Parathyroid adenoma (tissue), 2 donors: ENCODE measurements around the gene SERPINB6.

Experiments used
- H2AFZ ChIP-seq: fragments of 300-600 bp; sonication (generic); one replicate; pipeline ENCODE4 v1.7.0; 2017; ENCODE audit warnings: antibody characterized with exemption, mild to moderate bottlenecking
- H3K27ac ChIP-seq: fragments of 300-600 bp; sonication (generic); one replicate; pipeline ENCODE4 v1.7.0; 2017
- H3K27me3 ChIP-seq: fragments of 300-600 bp; sonication (generic); one replicate; pipeline ENCODE4 v1.7.0; 2017; ENCODE audit warnings: low read length; ENCODE audit not compliant: control insufficient read depth, insufficient read depth
- H3K36me3 ChIP-seq: fragments of 300-600 bp; sonication (generic); one replicate; pipeline ENCODE4 v1.7.0; 2017; ENCODE audit warnings: low read length; ENCODE audit not compliant: control insufficient read depth, insufficient read depth
- H3K4me1 ChIP-seq: fragments of 300-600 bp; sonication (generic); one replicate; pipeline ENCODE4 v1.7.0; 2017; ENCODE audit warnings: control low read depth
- H3K4me2 ChIP-seq: fragments of 300-600 bp; sonication (generic); one replicate; pipeline ENCODE4 v1.7.0; 2017; ENCODE audit warnings: low read length
- H3K4me3 ChIP-seq: fragments of 300-600 bp; sonication (generic); one replicate; pipeline ENCODE4 v1.7.0; 2017; ENCODE audit warnings: low read depth, low read length
- H3K79me2 ChIP-seq: fragments of 300-600 bp; sonication (generic); one replicate; pipeline ENCODE4 v1.7.0; 2017; ENCODE audit warnings: control low read depth
- H3K9ac ChIP-seq: fragments of 300-600 bp; sonication (generic); one replicate; pipeline ENCODE4 v1.7.0; 2017; ENCODE audit warnings: mild to moderate bottlenecking
- H3K9me3 ChIP-seq: fragments of 300-600 bp; sonication (generic); one replicate; pipeline ENCODE4 v1.7.0; 2017; ENCODE audit warnings: low read length; ENCODE audit not compliant: control insufficient read depth
- CTCF ChIP-seq: fragments of 300-600 bp; sonication (generic); IDR thresholded peaks from one replicate; pipeline ENCODE4 v1.7.0; 2017; ENCODE audit warnings: antibody characterized with exemption, mild to moderate bottlenecking
- donor health status: primary hyperparathyroidism.

The SERPINB6 gene

GRCh38 chr6:2948228-2949025, 22.9 kb downstream of the SERPINB6 start:
- Histone ChIP-seq H3K9ac (no peak overlapping the region), H3K27ac (no peak overlapping the region), H3K4me3 (no peak overlapping the region), H3K79me2 (peaks cover 4% of the 10 kb centered on the region), H3K4me1 (peaks cover 10% of the 10 kb centered on the region), H3K36me3 (no peaks in the 10 kb centered on the region), H3K9me3 (no peaks in the 10 kb centered on the region), H3K27me3 (no peaks in the 10 kb centered on the region), H2AFZ (no peak overlapping the region), H3K4me2 (no peak overlapping the region)
- no peak for TF ChIP-seq CTCF

GRCh38 chr6:2947445-2947844, 23.9 kb downstream of the SERPINB6 start:
- H3K4me2 ChIP-seq = no peak overlapping the region
- H3K4me1 ChIP-seq = peaks cover 7% of the 10 kb centered on the region
- H3K9me3 ChIP-seq = no peaks in the 10 kb centered on the region
- no peak for TF ChIP-seq CTCF
- H3K9ac ChIP-seq = no peak overlapping the region
- H2AFZ ChIP-seq = no peak overlapping the region
- no peaks in the 10 kb centered on the region for H3K79me2 ChIP-seq
- H3K4me3 ChIP-seq = no peak overlapping the region
- H3K27ac ChIP-seq = no peak overlapping the region
- H3K36me3 ChIP-seq = no peaks in the 10 kb centered on the region
- H3K27me3 ChIP-seq = no peaks in the 10 kb centered on the region

GRCh38 chr6:2945153-2945452, 26.3 kb downstream of the SERPINB6 start:
- H2AFZ ChIP-seq = no peak overlapping the region
- no peaks in the 10 kb centered on the region for H3K79me2 ChIP-seq

GRCh38 chr6:2944405-2945152, 26.8 kb downstream of the SERPINB6 start:
- H3K4me2 ChIP-seq = no peak overlapping the region
- H3K79me2 ChIP-seq = no peaks in the 10 kb centered on the region
- no peaks in the 10 kb centered on the region for H3K36me3 ChIP-seq
- no peak overlapping the region for H2AFZ ChIP-seq
- H3K9ac ChIP-seq = no peak overlapping the region
- no peak overlapping the region for H3K4me3 ChIP-seq
- no peaks in the 10 kb centered on the region for H3K27me3 ChIP-seq
- H3K9me3 ChIP-seq = no peaks in the 10 kb centered on the region
- TF ChIP-seq CTCF = no peak
- peaks cover 3% of the 10 kb centered on the region for H3K4me1 ChIP-seq
- no peak overlapping the region for H3K27ac ChIP-seq

More at GRCh38 chr6:2945153-2945452, 26.3 kb downstream of the SERPINB6 start:
- Histone ChIP-seq H3K4me3 (no peak overlapping the region), H3K9ac (no peak overlapping the region), H3K4me2 (no peak overlapping the region), H3K27ac (no peak overlapping the region), H3K9me3 (no peaks in the 10 kb centered on the region), H3K36me3 (no peaks in the 10 kb centered on the region), H3K27me3 (no peaks in the 10 kb centered on the region), H3K4me1 (peaks cover 3% of the 10 kb centered on the region)
- TF ChIP-seq CTCF = no peak
